ENCODE data around the gene ATP11C.

ATP11C gene

DNA sequence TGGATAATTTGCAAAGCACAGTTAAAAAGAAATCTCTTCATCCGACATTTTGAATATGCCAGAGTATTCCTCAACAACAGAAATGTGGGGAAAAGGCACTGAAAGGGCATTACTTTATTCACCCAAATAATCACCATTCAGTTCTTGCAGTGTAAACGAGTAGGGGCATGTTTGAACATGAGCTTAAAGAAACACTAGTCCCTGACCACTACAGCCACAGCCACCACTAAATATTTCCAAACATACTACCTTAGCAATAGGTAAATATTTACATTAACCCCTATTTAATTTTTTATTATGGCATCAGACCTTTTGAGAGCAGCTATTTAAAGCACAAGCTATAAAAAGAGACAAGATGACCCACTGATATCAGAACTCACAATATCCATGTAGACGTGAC lies 252.5 kb downstream of the ATP11C start:
- H3K4me1 ChIP-seq (ENCODE audit: control insufficient read depth, insufficient read depth, low read length): no peaks in the 10 kb centered on the region
- H3K9ac ChIP-seq (ENCODE audit: low read length): no peak overlapping the region
- no peaks in the 10 kb centered on the region for H3K36me3 ChIP-seq (ENCODE audit: control insufficient read depth, insufficient read depth, low read length)
- no peak overlapping the region for H3K4me3 ChIP-seq (ENCODE audit: low read length)
- H3K27me3 ChIP-seq (ENCODE audit: control insufficient read depth, insufficient read depth, low read length): no peaks in the 10 kb centered on the region
- H3K9me3 ChIP-seq (ENCODE audit: control insufficient read depth, low read length): no peaks in the 10 kb centered on the region

Measured in mucosa of stomach (tissue), 1 donor.